Hematopoietic multipotent progenitor cell treated with erythropoietin and hydrocortisone succinate and interleukin-3 and kit ligand, for 15 days (in vitro differentiated cells): ENCODE data around the gene ILF2.
"Not testable (repeated sequence)": the region's sequence is repeated elsewhere in the genome, so short reads cannot be mapped to it uniquely, and the experiment has no call there.

ENCODE experiments used
- DNase-seq: peaks from one replicate; pipeline ENCODE4 v3.0.0-alpha.2; 2015; ENCODE audit warnings: low spot score

ILF2 gene

GRCh38 chr1:153649137-153649862, 21.5 kb downstream of the ILF2 start:
- peak; percentile 34 for DNase-seq

GRCh38 chr1:153648000-153648643, 22.7 kb downstream of the ILF2 start:
- DNase-seq = no peak

DNA sequence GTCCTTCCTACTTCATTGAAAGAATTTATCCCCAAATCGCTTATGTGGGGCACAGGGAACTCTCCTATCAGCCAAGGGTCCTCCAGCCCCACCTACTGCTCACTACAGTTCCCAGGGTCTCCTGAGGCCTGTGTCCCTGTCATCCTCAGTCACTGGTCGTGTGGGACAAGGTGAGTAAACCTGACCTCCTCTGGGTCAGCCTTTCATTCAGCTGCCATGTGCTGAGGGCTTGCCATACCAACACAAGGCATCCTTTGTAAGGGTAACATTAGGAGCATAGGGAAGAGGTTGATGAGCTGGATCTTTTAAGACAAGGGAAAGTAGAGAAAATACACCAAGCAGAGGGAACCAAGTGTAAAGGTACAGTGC, 23.5 kb downstream of the ILF2 start:
- DNase-seq = no peak

- no peak for DNase-seq
These were observed 24.0 kb downstream of the ILF2 start for GRCh38 chr1:153646672-153647345.

DNA sequence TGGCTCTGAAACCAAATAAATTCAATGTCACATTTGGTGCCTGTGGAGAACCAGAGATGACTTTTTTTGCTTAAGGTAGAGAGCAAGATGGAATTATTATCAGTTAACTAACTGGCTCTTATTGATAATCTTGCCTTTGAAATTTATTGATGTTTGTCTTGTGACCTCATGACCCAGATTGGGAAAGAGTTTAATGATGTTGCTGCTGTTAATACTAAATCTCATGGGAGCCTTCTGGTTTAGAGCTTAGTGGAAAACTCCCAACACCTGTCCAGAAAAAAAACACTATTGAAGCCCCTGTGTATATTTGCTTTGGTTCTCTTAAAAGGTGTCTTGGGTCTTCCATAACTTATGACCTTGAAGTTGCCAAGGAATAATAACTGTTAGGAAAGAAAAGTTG, 27.0 kb downstream of the ILF2 start:
- no peak for DNase-seq

- no peak for DNase-seq
These were observed 27.7 kb downstream of the ILF2 start for GRCh38 chr1:153643100-153643499.

- DNase-seq = no peak
These were observed 28.6 kb downstream of the ILF2 start for GRCh38 chr1:153642161-153642560.

DNA sequence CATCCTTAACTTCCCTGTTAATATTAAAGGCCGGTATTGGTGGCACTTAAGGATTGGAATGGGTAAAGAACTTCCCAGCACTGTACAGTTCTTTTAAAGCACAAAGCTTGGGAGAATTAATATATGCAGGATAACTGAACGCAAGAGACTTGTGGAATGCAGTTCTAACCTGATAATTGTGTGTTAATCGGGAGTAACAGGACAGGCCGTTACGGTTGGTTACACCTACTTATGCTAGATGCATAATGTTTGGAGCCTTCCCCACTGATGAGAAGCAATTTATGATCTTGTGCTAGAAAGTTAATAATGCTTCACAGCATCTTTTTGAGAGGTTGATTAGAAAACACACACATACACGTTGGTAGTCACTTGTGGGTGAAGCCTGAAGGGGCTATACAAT, 29.9 kb downstream of the ILF2 start:
- no peak for DNase-seq

DNA sequence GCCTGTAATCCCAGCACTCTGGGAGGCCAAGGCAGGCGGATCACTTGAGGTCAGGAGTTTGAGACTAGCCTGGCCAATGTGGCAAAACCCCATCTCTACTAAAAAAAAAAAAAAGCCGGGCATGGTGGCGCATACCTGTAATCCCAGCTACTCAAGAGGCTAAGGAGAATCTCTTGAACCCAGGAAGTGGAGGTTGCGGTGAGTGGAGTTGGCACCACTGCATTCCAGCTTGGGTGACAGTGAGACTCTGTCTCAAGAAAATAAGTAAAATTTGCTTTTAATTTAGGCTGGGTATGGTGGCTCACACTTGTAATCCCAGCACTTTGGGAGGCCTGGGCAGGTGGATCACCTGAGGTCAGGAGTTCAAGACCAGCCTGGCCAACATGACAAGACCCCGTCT, 30.6 kb downstream of the ILF2 start:
- not testable (repeated sequence) for DNase-seq

DNA sequence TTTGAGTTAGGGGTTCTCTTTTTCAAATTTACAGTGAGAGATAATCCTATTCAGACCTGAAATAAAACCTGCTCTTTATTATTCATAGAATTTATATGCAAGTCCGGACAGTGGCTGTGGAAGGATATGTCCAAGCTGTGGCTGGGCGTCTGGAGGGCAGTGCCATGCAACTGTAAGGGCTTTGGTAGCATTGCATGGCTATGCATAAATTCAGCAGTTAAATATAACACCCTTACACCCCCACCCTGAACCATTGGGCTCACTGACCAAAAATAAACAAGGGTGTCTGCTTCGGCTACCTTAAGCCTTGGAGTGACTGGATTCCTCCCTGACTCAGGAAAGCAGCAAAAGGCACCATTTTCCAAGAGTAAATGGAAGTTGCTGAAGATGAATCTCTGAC, 31.5 kb downstream of the ILF2 start:
- DNase-seq = no peak

DNA sequence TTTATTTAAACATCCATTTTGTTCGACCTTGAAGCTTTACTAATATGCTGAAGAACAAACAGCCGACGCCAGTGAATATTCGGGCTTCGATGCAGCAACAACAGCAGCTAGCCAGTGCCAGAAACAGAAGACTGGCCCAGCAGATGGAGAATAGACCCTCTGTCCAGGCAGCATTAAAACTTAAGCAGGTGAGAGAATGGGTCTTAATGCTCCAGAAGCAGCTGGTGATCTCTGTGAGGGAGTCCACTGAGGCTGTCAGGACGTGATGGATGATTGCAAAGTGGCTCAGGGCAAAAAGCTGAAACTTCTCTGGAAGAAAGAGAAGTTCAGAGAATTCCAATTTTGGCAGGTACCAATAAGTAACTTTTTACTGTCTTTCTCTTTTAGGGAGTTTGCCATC, 32.5 kb downstream of the ILF2 start:
- DNase-seq = no peak

GRCh38 chr1:153636312-153636711, 34.5 kb downstream of the ILF2 start:
- no peak for DNase-seq

- DNase-seq = no peak
These were observed 34.9 kb downstream of the ILF2 start for GRCh38 chr1:153635872-153636271.

DNA sequence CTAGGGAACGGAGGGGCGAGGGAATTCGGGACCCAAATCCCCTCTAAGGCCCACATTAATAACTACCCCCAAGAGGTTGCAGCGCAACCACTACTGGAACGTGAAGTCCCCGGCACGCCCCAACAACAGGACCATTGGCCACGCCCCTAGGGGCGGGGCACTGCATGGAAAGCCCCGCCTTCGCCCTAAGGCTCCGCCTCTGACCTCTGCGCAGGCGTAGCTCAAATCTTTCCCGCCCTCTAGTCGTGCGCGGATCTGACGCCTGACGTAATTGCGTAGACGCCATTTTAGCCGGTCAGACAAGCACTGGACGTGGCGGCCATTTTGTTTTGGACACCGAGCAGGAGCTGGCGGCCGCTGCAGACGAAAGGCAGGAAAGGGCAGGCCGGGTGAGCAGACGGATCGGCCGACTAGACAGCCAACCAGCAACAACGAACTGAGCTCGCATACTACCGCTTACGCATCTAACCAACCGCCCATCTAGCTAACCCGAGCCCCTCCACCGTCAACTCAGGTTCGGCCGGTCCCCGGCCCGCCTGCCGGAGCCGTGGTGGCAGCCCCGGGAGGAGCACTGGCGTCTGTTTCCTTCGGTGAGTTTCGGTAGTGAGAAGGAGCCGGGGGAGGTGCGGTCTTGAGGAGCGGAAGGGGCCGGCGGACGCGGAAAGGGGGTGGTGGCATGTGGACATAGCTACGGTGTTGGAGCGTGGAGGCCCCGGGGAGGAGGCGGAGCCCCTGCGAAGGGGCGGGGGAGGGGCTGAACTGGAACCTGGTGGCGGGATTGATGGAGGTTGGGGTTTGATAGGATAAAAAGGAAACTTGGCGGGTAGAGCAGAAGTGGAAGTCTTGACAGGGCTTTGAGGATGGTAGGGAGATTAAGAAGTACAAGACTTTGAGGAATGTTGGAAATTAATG, 36.8 kb downstream of the ILF2 start, which contains the start of gene CHTOP:
Gene CHTOP (plus strand): TSS at position 313 of the 912 bp plus-strand sequence. CDS start 2,523 bp downstream, outside the sequence.
- peak; percentile 99 for DNase-seq

DNA sequence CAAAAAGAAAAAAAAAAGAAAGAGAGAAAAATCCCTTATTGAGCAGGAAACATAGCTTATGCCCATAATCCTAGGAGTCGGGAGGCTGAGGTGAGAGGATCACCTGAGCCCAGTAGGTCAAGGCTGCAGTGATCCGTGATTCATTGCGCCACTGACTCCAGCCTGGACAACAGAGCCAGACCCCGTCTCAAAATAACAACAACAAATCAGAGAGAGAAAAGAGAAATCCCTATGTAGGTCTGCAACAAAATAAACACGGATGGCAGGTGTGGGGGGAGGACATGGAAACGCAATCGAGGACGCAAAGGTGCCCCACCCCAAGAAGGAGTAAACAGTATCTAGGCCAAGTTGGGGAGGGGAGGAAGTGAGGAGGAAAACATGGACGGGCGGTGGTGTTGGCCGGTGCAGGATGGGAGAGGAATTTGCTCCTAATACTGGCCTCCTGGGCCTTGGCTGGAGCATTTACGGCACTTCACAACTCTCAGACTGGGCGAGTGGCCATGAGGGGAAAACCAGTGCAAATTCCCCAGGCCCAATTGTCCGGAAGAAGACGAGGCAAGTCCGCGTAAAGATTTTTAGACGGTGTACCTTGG, 37.5 kb downstream of the ILF2 start:
- no peak for DNase-seq

GRCh38 chr1:153631047-153632022, 39.5 kb downstream of the ILF2 start:
- DNase-seq = no peak

- no peak for DNase-seq
These were observed 40.4 kb downstream of the ILF2 start for GRCh38 chr1:153630384-153630783.

DNA sequence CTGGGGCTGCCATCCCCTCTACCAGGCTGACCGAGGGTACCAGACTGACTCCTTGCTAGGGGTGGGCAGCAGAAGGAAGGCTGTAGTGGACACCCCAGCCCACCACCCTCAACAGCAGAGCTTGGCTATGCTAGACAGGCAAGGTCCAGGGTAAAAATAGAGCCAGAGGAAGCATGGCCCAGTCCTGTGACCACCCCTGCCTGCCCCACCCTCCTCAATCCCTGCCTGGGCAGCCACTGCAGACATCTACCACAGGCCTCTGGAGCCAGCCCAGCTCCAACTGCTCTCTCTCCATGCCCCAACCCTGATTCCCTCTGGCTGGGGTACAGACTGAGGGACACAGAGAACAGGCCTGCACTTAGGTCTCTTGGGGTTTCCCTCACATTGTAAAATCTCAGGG, 40.8 kb downstream of the ILF2 start:
- DNase-seq = no peak

- DNase-seq = no peak
These were observed 41.5 kb downstream of the ILF2 start for GRCh38 chr1:153629343-153629665.

- no peak for DNase-seq
These were observed 42.0 kb downstream of the ILF2 start for GRCh38 chr1:153628638-153629342.
